ENCODE results near the gene RPS21.

RPS21 gene

DNA sequence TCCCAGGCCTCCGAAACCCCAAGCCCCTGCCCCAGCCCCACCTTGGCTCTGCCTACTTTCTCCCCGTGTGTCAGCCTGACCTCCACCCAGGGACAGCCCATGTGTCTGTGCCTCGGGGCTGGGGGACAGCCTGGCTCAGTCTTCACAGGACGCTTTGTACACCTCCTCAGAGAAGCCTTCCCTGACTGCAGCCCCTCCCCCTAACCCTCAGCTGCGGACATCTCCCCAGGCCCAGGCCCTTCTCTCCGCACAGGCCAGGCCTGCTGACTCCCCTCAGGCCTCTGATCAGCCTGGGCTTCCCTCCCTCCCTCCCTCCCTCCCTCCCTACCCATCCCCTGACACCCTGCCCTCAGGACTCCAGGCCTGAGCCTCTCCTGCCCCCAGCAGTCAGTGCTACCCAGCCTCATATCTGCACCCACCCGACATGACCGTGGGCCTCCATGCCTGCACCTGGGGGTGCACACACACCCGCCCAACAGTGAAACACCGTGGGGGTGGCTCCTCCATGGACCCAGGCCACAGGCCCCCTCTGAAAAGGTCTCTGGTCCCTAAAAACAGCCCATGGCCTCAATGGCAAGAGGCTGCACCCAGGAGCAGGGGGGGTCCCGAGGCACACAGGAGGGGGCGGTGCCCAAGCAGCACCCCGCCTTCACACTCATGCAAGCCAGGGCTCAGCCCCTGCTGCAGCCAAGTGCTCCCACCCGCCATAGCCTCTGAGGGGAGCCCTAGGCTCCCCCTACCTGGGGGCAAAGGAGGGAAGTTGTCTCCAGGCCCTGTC, 32.7 kb upstream of the RPS21 start:
- no peak for DNase-seq

GRCh38 chr20:62354811-62355341, 32.0 kb upstream of the RPS21 start:
- DNase-seq: no peak

DNA sequence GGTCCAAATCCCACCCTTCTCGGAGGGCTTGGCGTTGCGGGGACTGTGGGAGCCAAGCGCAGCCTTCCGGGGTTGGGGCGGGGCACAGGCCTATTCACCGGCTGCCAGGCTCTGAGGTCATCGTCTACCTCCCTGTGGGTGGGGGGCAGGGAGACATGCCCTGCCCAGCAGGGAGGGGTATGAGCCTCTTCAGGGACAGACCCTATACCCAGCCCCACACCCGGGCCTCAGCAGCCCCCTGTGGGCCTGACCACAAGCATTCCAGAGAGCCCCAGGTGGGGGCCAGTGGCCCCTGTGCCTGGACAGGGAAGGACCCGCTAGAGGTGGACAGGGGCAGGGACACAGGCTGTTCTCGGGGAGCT, 31.4 kb upstream of the RPS21 start:
- peak; percentile 15 for DNase-seq

DNA sequence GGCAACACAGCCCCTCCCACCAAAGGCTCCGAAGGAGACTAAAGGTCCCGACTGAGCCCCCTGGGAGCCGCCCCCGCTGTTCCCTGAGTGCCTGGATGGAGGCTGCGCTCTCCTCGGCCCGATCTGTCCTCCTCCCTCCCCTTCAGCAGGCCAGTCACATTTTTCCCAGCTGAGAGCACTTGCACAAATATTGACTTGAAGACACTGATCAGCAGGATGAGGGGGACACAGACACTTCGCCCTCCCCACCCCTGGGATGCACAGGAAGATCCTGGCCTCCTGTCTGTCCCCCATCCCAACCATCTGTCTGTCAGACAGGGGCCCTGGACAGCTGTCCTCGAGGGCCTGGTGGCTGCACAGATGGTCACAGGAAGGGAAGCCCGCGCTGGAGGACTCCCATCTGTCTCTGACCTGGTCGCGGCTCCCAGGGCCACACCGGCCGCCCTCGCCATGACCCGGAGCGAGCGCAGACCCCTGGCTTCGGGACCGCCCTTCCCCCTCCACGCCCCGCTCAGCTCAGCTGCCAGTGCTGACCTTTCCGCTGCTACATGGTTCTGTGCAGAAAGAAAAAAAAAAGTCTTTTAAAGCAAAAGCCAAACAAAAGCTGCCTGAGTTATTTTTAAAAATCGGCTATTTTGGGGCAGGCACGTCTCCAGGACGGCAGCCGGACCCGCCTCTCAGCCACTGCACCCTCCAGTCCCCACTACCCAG, 30.9 kb upstream of the RPS21 start:
- DNase-seq: no peak

- no peak for DNase-seq
Observed at GRCh38 chr20:62356589-62357186, 30.2 kb upstream of the RPS21 start.

DNA sequence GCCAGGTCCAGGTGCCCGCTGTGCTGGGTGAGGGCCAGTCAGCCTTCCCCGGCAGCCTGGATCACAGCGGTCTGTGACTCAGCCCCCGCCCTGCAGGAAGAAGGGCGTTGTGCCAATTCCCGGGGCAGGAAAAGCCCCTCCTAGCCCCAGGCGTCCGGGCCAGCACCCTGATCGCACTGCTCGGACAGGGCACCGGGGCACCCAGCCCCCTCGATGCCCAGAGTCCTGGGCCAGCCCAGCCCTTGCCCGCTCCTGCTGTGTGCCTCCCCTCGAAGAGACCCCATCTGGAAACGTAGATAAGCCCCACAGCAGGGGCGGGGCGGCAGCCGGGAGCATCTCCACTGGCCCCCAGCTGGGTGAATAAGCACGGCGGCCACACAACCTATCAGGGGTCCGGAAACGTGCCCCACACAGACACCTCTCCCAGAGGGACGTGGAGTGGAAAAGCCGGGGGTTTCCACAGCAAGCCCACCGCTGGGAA, 29.7 kb upstream of the RPS21 start:
- no peak for DNase-seq

- DNase-seq: no peak
Observed at GRCh38 chr20:62357681-62358080, 29.2 kb upstream of the RPS21 start.

- DNase-seq: no peak
Observed at GRCh38 chr20:62358171-62359042, 28.5 kb upstream of the RPS21 start.

DNA sequence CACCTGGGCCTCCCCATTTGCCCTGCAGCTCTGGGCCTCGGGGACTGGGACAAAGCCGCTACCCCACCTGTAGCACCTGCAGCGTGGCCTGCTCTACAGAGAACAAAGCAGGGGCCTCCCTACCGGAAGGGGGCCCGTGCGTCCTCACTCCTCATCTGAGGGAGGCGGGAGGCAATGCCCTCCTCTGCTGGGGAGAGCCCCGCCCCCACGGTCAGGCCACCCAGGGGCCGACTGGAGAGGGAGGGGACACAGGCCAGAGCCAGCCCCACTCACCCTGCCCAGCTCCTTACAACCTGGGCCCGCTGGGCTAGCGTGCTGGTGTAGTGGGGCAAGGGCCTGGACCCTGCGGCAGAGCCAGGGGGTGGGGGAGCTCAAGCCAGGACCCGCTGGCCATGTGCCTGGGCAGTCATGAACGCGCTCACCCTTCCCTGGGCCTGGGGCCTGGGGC, 27.8 kb upstream of the RPS21 start:
- DNase-seq: no peak

GRCh38 chr20:62359491-62360121, 27.3 kb upstream of the RPS21 start:
- DNase-seq: no peak

DNA sequence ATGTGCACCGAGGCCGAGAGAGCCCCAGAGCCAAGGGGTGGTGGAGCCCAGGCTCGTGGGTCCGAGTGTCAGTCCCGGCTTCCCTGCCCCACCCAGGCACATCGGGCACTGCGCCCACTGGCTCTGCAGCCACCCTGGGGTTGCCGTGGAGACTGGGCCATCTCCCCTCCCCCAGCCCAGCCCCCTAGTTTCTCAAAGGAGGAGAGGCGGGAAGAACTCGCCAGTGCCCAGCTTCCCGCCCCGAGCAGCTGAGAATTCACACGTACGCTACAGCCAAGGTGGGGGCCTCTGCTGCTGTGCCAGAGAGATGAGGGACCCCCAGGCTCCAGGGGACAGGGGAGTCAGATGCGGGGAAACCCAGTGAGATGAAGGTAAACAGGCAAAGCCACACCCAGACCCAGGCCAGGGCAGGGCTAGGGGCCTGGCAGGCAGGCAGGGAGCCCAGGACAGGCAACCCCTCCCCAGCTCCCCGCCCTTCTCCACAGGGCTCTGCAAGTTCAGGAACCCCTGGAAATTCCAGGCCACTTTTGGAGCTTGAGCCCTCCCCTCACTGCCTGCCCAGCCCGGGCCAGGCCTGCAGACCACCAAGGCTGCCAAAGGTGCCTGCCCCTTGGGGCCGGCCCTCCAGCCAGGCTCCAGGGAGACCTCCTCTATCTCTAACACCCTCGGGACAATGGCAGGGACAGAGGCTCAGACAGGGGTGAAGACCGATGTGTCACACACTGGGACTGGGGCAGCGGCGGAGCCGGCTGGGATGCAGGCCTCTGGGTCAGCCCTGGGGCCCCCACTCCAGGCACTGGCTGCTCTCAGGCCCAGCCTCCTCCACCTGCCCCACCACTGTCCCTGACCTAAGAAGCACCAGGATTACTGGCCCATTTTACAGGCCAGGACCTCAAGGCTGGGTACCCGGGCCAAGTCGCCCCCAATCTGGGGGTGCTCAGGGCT, 25.8 kb upstream of the RPS21 start:
- no peak for DNase-seq

DNA sequence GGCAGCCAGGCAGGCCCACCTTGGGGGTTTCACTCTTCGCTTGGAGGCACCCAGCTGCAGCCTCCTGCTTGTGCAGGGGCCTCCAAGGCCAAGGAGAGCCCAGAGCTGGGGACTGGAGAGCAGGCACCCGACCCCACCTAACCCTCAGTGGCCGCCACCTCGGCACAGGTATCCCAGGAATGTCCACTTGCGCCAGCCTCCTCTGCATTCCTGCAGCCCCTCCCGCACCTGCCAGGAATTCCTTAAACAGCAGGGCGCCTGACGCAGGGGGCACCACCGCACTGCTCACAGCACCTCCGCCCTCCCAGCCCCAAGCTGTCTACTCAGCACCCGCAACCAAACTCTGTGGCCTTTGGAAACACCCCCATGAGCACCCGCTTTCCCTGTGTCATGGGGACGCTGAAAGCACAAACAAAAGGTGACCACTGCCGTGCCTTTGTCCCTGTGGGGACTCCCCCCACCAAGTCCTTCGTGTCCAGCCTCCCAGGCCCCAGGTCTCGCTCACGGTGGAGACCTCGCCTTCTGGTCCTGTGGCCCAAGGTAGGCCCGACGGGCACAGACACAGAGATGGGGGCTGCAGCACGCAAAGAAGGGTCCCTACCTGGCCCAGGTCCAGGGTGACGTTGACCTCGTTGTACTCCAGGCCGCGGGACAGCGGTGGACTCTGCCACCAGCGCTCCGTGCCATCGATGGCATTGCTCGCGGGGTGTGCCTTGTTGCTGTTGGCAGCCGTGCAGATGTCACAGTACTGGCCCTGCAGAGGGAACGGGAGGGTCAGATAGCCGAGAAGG, 24.9 kb upstream of the RPS21 start:
- no peak for DNase-seq

- no peak for DNase-seq
Observed at GRCh38 chr20:62362590-62362940, 24.3 kb upstream of the RPS21 start.

- no peak for DNase-seq
Observed at GRCh38 chr20:62362991-62363919, 23.6 kb upstream of the RPS21 start.

DNA sequence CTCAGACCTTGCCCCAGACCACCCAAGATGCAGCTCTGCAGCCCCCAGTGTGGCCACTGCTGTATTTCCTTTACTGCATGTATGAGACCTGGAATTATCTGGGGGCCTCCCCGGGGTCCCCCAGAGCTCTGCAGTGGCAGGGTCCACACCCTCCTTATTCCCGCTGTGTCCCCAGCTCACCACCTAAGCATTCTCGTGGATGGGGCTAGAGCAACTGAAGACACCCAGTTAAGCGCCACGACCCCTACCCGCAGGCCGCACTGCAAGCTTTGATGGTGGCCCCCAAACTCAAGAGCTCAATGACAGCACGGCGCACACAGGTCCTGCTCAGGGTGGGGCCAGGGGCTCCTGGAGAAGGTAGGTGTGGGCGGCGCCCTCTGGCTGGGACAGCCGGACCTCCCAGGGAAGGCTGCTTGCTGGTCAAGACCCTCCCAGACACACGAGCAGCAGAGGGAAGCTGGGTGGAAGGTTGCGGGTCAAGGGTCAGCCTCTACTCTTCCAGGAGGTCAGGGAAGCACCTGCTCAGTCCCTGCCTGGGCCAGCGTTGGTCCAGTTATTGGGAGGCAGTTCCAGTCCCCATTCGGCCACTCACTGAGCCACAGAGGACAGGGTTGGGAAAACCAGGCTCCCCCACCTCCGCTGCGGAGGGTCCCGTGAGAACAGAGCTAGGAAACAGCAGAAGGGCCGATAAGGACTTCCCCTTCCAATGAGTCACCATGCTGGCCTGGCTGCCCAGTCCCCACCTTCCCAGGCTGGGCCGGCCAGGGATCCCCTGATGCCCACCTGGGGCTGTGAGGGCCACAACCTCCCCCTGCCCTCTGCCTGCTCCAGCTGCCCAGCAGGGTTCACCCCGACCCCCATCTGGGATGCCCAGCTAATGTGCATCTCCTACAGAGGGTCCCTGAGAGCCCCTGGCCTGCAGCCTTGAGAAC, 22.7 kb upstream of the RPS21 start:
- DNase-seq: no peak

DNA sequence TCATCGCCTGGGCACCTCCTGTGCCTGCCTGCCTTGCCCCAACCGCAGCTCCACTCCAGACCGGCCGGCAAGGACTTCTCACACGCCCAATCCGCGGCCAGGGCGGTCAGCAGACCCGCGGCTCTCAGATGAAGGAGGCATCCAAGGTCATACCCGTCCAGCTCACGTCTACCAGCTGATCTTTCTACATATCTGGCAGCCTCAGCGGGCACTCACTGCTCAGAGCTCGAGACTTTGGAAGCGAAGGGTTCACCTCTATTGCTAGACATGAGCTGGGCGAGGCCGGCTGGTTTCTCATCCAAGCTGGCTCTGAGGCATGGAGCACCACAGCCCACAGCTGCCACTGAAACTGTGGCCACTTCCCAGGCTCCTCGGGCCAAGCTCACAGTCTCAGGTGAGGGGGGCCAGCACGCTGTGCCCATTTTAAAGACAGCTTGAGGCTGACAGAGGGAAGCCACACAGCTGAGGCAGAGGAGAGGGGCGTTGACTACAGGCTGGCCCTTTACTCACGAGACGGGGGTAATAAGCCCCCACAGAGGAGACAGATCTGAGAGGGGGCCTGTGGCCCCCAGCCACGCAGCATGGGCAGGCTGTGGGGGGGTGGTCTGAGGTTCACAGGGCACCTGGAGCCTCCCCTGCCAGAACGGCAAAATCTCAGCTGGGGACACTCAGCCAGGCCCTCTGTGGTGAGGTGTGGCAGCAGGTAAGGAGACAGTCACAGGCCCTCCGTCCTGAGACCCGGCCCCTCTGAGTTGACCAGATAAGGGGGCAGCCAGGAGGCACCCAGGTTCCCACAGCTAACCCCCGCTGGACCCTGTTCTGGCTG, 21.8 kb upstream of the RPS21 start:
- DNase-seq: no peak

- no peak for DNase-seq
Observed at GRCh38 chr20:62365814-62366369, 21.0 kb upstream of the RPS21 start.
